GM10266 (cell line): ENCODE measurements around the gene NAA80.
"Not testable (repeated sequence)": the region's sequence is repeated elsewhere in the genome, so short reads cannot be mapped to it uniquely, and the experiment has no call there.

Source experiments
- DNase-seq: peaks from one replicate; pipeline ENCODE4 v3.0.0; 2012; ENCODE audit errors: extremely low spot score
- TF ChIP-seq, protein P1 (sequence below): IDR thresholded peaks from 2 replicates; pipeline ENCODE4 v1.5.1; 2012; ENCODE audit warnings: mild to moderate bottlenecking, low read depth; ENCODE audit not compliant: control insufficient read depth, insufficient read depth; ENCODE audit errors: missing control alignments

The NAA80 gene

DNA sequence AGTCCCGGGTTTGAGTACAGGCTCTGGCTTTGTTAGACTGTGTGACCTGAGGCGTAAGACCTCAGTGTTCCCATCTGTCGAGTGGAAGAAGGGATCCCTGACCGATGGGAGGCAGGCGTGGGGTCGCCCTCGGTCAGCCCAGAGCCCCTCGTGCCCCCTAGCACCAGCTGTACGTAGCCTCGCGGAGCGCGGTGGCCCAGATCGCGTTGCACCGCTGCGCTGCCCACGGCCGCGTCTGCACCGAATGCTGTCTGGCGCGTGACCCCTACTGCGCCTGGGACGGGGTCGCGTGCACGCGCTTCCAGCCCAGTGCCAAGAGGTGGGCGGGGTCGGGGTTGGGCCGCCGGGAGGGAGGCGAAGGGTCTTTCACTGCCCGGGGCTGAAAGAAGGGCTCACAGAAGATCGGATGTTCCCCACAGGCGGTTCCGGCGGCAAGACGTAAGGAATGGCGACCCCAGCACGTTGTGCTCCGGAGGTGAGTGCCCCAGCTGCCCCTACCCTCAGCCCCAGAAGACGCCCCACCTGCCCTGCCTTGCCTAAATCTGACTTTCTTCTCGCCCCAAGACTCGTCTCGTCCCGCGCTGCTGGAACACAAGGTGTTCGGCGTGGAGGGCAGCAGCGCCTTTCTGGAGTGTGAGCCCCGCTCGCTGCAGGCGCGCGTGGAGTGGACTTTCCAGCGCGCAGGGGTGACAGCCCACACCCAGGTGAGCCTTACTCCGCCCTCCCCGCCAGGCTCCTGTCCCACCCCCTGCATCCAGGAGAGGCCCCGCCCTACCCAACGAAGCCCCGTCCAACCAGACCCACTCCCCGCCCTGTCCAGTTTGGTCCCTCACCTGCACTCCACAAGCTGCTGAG is 23.8 kb downstream of the NAA80 start:
- TF ChIP-seq, protein P1, sequence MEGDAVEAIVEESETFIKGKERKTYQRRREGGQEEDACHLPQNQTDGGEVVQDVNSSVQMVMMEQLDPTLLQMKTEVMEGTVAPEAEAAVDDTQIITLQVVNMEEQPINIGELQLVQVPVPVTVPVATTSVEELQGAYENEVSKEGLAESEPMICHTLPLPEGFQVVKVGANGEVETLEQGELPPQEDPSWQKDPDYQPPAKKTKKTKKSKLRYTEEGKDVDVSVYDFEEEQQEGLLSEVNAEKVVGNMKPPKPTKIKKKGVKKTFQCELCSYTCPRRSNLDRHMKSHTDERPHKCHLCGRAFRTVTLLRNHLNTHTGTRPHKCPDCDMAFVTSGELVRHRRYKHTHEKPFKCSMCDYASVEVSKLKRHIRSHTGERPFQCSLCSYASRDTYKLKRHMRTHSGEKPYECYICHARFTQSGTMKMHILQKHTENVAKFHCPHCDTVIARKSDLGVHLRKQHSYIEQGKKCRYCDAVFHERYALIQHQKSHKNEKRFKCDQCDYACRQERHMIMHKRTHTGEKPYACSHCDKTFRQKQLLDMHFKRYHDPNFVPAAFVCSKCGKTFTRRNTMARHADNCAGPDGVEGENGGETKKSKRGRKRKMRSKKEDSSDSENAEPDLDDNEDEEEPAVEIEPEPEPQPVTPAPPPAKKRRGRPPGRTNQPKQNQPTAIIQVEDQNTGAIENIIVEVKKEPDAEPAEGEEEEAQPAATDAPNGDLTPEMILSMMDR = no peak
- DNase-seq = no peak

DNA sequence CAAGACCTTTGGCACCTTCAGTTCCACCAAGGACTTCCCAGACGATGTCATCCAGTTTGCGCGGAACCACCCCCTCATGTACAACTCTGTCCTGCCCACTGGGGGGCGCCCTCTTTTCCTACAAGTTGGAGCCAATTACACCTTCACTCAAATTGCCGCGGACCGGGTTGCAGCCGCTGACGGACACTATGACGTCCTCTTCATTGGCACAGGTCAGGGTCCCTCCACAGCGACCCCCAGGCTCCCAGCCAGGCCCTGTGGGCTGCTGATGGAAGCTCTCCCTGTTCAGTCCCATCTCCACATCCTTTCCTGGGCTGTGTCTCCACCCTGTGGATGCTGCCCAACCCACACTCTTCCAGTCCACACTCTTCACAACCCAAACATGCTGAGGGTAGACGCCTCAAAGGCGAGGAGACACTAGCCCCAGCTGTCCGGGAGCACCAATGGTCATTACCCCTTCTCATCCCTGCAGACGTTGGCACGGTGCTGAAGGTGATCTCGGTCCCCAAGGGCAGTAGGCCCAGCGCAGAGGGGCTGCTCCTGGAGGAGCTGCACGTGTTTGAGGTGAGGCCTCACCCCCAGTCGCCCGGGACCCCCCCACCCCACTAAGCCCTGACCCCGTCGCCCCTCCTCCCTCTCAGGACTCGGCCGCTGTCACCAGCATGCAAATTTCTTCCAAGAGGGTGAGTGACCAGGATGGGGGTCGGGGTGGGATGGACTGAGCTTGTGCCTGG is 24.7 kb downstream of the NAA80 start:
- DNase-seq = peak; percentile 88
- TF ChIP-seq, protein P1 = peak; percentile 72

DNA sequence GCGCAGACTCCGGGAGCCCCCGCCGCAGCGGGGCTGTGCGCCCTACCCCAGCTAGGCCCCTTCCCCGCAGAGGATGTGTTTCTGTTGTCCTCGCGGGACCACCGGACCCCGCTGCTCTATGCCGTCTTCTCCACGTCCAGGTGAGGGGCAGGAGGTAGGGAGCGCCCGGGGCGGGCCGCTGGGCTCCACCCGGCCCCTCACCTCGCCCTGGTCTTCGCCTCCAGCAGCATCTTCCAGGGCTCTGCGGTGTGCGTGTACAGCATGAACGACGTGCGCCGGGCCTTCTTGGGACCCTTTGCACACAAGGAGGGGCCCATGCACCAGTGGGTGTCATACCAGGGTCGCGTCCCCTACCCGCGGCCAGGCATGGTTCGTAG is 25.5 kb downstream of the NAA80 start:
- TF ChIP-seq, protein P1 = no peak
- no peak for DNase-seq

DNA sequence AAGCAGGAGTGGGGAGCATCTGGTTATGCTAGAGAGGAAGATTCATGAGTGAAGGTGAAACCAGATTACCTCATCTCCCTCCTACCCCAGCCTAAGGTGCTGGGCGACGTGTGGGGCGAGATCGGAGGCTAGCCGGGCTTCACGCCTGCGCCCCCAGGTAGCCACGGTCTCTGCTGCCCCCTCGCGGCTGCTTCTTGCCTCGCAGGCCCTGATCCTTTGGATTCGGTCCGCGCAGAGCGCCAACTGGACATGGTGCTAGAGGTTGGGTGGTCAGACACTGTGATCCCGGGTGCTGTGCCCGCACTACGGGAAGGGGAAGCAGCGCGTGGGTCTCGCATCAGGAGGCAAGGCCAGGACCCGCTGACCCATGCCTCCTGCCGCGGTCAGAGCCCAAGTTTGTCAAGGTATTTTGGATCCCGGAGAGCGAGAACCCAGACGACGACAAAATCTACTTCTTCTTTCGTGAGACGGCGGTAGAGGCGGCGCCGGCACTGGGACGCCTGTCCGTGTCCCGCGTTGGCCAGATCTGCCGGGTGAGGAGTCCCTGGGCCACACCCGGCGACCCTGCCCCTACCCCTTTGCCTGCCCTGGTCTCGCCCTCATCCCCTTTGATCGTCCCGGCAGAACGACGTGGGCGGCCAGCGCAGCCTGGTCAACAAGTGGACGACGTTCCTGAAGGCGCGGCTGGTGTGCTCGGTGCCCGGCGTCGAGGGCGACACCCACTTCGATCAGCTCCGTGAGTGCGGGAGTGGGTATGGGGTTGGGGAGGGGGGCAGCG is 26.1 kb downstream of the NAA80 start:
- peak; percentile 99 for DNase-seq
- TF ChIP-seq, protein P1 = peak; percentile 98

DNA sequence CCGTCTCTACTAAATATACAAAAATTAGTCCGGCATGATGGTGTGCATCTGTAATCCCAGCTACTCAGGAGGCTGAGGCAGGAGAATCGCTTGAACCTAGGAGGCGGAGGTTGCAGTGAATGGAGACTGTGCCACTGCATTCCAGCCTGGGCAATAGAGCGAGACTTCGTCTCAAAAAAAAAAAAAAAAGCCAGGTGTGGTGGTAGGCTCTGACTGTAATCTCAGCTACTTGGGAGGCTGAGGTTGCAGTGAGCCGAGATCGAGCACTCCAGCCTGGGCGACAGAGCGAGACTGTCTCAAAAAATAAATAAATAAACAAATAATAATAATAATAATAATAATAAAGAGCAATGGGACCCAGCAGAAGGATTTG is 26.7 kb downstream of the NAA80 start:
- DNase-seq = not testable (repeated sequence)

DNA sequence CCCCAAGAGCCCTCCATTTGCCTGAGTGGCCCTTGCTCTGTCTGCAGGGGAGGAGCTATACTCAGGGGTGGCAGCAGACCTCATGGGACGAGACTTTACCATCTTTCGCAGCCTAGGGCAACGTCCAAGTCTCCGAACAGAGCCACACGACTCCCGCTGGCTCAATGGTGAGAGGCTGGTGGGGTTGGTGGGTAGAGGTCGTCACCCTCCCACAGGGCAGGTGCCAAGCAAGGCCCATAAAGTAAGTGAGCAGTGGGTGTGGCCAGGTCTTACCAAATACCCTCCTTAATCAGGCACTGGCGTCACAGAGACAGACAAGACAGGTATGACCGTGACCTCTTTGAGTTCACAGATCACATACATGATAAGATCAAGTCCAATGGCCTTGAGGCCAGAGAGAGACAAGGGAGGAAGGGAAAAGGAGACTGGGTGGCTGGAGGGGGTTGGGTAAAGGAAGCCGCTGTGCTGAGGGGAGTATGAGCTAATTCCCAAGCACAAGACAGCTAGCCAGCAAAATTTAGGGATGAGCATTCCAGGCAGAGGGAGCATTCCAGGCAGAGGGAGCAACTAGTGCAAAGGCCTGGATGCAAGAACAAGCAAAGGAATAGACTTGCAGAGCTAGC is 27.8 kb downstream of the NAA80 start:
- no peak for DNase-seq
- TF ChIP-seq, protein P1 = no peak
